HepG2 (cell line): ENCODE data around the gene CA11.

Source experiments
- GABPB1 ChIP-seq: IDR thresholded peaks from 2 replicates; pipeline ENCODE4 v1.6.1; 2016; ENCODE audit warnings: mild to moderate bottlenecking, missing genetic modification reagents, moderate library complexity, missing compliant biosample characterization
- GLMP ChIP-seq: sonication (generic); formaldehyde crosslinking; IDR thresholded peaks from 2 replicates; pipeline ENCODE4 v1.9.0; 2021; ENCODE audit warnings: missing genetic modification reagents, mild to moderate bottlenecking, borderline replicate concordance
- HOXA7 ChIP-seq: sonication (generic); formaldehyde crosslinking; IDR thresholded peaks from 2 replicates; pipeline ENCODE4 v1.8.1; 2022; ENCODE audit warnings: mild to moderate bottlenecking, missing genetic modification reagents, moderate library complexity
- NFATC3 ChIP-seq: sonication (generic); formaldehyde crosslinking; IDR thresholded peaks from 2 replicates; pipeline ENCODE4 v1.5.1; 2020; ENCODE audit warnings: mild to moderate bottlenecking, missing genetic modification reagents
- RAD21 ChIP-seq: fragments of 450-650 bp; formaldehyde crosslinking; IDR thresholded peaks from 2 replicates; pipeline ENCODE4 v1.5.0; 2020; ENCODE audit warnings: mild to moderate bottlenecking
- SP1 ChIP-seq, 2 experiments: fragments of 450-650 bp in 1 of 2; sonication (generic) in 1 of 2; formaldehyde crosslinking in 1 of 2; IDR thresholded peaks; 2 replicates each; pipeline versions ENCODE4 v1.4.0 to v1.6.1; 2016 to 2020; ENCODE audit warnings: missing genetic modification reagents in 1 of 2
- USF2 ChIP-seq, 2 experiments: sonication (generic) in 1 of 2; formaldehyde crosslinking in 1 of 2; IDR thresholded peaks; 2 replicates each; pipeline versions ENCODE4 v1.5.1 to v1.6.1; 2011 to 2020; ENCODE audit warnings: borderline replicate concordance in 1 of 2, low read depth in 1 of 2, low read length in 1 of 2, mild to moderate bottlenecking in 1 of 2, missing genetic modification reagents in 1 of 2, moderate library complexity in 1 of 2
- ZFP36L2 ChIP-seq: sonication (generic); formaldehyde crosslinking; IDR thresholded peaks from 2 replicates; pipeline ENCODE4 v1.4.0; 2020; ENCODE audit warnings: missing genetic modification reagents
- ZNF138 ChIP-seq: sonication (generic); formaldehyde crosslinking; IDR thresholded peaks from 2 replicates; pipeline ENCODE4 v1.5.0; 2020; ENCODE audit warnings: mild to moderate bottlenecking, low read depth, missing genetic modification reagents
- ZNF263 ChIP-seq: sonication (generic); formaldehyde crosslinking; IDR thresholded peaks from 2 replicates; pipeline ENCODE4 v1.4.0; 2020; ENCODE audit warnings: missing genetic modification reagents
- ZNF781 ChIP-seq: sonication (generic); formaldehyde crosslinking; IDR thresholded peaks from 2 replicates; pipeline ENCODE4 v1.5.1; 2020; ENCODE audit warnings: borderline replicate concordance, mild to moderate bottlenecking, missing genetic modification reagents; ENCODE audit errors: not compliant biosample characterization
- ZSCAN5A ChIP-seq: sonication (generic); formaldehyde crosslinking; IDR thresholded peaks from 2 replicates; pipeline ENCODE4 v1.8.0; 2022; ENCODE audit warnings: mild to moderate bottlenecking, missing genetic modification reagents, borderline replicate concordance

GRCh38 chr19:48639483-48640375 is 6.3 kb downstream of the CA11 start:
- no peak for TF ChIP-seq ZNF138 (CRISPR knock-in tag)
- TF ChIP-seq NFATC3 (CRISPR knock-in tag): no peak
- TF ChIP-seq USF2 (IDR thresholded peaks at IDR 0.05; ENCODE audit: low read depth, low read length): no peak
- no peak for TF ChIP-seq USF2 (CRISPR knock-in tag; IDR thresholded peaks at IDR 0.05; ENCODE audit: borderline replicate concordance)
- TF ChIP-seq GLMP: no peak
- no peak for TF ChIP-seq SP1 (IDR thresholded peaks at IDR 0.05)
- TF ChIP-seq SP1 (CRISPR knock-in tag; IDR thresholded peaks at IDR 0.05): no peak
- TF ChIP-seq RAD21 (CRISPR knock-in tag): no peak
- no peak for TF ChIP-seq ZNF263 (CRISPR knock-in tag)
- TF ChIP-seq ZNF781: no peak
- no peak for TF ChIP-seq GABPB1
- TF ChIP-seq HOXA7 (CRISPR knock-in tag): no peak
- TF ChIP-seq ZSCAN5A: no peak
- no peak for TF ChIP-seq ZFP36L2
